Chondrocyte (in vitro differentiated cells): ENCODE data around the gene C11orf86. TPM values are rescaled to one million over a fixed set of nuclear protein-coding genes. Genes with fewer than 3 reads are reported as not detected.

Source experiments
- DNase-seq: peaks from one replicate; pipeline ENCODE4 v3.0.0; 2021; ENCODE audit warnings: mixed read lengths, low spot score
- H3K27ac Mint-ChIP-seq: one replicate; pipeline ENCODE4 v1.8.0; 2021; ENCODE audit warnings: mild to moderate bottlenecking, moderate library complexity, mixed read lengths; ENCODE audit not compliant: unreplicated experiment
- H3K27me3 Mint-ChIP-seq: 2 replicates; pipeline ENCODE4 v1.8.0; 2021; ENCODE audit warnings: low read depth, mixed read lengths
- H3K36me3 Mint-ChIP-seq: 2 replicates; pipeline ENCODE4 v1.8.0; 2021; ENCODE audit warnings: low read depth, mixed read lengths
- H3K4me1 Mint-ChIP-seq: 2 replicates; pipeline ENCODE4 v1.8.0; 2021; ENCODE audit warnings: low read depth, mild to moderate bottlenecking, mixed read lengths
- H3K4me3 Mint-ChIP-seq: one replicate; pipeline ENCODE4 v1.8.0; 2021; ENCODE audit warnings: mild to moderate bottlenecking, moderate library complexity, mixed read lengths; ENCODE audit not compliant: unreplicated experiment
- H3K9me3 Mint-ChIP-seq: 2 replicates; pipeline ENCODE4 v1.8.0; 2021; ENCODE audit warnings: low read depth, mixed read lengths
- total RNA-seq: library from RNA; stranded (reverse); gene quantifications from 3 replicates; pipeline ENCODE4 v1.2.1, GENCODE V29; 2021
- TF ChIP-seq, protein P1 (sequence below): fragments of 200-600 bp; sonication (generic); IDR thresholded peaks from 2 replicates; pipeline ENCODE4 v1.5.0; 2021; ENCODE audit warnings: antibody characterized with exemption, mild to moderate bottlenecking, moderate library complexity

The C11orf86 gene
- total RNA-seq, 1 donor from 2014 or later = not detected

DNA sequence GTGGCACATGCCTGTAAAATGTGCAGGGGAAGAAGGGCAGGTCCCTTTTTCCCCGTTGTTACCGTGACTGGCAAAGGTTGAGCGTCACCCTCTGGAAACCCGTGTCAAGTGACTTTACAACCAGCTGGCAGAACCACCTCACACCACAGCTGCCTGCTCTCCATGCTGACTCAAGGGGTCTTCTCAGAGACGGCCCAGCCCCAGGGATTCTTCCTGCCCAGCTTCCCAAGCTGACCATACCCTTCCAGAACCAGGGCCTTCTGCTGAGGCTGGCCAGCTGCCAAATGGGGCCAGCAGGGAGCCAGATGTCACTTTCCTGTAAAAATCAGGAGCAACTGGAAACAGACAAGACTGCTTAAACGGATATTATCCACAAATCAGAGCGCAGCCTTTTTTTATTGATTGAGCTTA, 23.2 kb upstream of the C11orf86 start:
- Mint-ChIP-seq H3K27me3 (no peaks in the 10 kb centered on the region), H3K4me1 (peaks cover 31% of the 10 kb centered on the region), H3K27ac (peak overlapping the region; percentile 70), H3K4me3 (no peak overlapping the region), H3K36me3 (peaks cover 3% of the 10 kb centered on the region), H3K9me3 (no peaks in the 10 kb centered on the region)
- TF ChIP-seq, protein P1, sequence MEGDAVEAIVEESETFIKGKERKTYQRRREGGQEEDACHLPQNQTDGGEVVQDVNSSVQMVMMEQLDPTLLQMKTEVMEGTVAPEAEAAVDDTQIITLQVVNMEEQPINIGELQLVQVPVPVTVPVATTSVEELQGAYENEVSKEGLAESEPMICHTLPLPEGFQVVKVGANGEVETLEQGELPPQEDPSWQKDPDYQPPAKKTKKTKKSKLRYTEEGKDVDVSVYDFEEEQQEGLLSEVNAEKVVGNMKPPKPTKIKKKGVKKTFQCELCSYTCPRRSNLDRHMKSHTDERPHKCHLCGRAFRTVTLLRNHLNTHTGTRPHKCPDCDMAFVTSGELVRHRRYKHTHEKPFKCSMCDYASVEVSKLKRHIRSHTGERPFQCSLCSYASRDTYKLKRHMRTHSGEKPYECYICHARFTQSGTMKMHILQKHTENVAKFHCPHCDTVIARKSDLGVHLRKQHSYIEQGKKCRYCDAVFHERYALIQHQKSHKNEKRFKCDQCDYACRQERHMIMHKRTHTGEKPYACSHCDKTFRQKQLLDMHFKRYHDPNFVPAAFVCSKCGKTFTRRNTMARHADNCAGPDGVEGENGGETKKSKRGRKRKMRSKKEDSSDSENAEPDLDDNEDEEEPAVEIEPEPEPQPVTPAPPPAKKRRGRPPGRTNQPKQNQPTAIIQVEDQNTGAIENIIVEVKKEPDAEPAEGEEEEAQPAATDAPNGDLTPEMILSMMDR = no peak
- no peak for DNase-seq

DNA sequence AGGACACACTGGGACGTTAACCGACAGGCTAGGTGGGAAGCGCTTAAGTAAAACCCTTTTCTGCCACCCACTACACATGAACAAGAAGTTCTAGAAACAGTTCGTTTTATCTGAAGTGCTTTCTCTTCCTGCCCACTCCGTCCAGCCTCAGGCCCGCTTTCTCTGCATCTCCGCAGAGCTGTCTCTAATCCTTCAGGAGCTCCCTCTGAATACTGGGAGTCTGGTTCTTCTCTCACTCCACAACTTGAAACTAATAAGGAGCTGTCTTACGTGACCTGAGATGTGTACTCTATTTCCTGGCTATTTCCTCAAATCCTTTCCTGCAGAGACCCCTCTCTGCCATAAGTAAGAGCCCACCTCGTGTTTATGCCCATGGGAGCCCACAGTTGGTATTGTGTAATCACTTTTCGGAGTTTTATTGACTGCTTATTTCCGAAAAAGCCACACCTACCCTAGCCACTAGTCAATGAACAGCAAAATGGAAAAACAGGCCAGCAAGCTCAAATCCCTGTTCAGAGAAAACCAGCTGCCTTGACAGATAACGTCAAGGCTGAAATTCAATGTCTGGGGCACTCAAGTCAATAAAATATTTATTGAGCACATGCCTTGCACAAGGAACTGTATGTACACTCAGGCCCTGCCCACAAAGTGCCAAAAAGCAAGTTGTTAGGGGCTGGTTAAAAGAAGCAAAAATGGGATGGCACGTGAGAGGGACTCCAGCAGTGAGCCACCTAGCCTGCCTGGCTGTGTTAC, 21.8 kb upstream of the C11orf86 start:
- H3K27ac Mint-ChIP-seq = no peak overlapping the region
- TF ChIP-seq, protein P1 = no peak
- no peak overlapping the region for H3K4me3 Mint-ChIP-seq
- DNase-seq = no peak
- peaks cover 39% of the 10 kb centered on the region for H3K4me1 Mint-ChIP-seq
- H3K27me3 Mint-ChIP-seq = no peaks in the 10 kb centered on the region
- no peaks in the 10 kb centered on the region for H3K9me3 Mint-ChIP-seq
- H3K36me3 Mint-ChIP-seq = peaks cover 2% of the 10 kb centered on the region

GRCh38 chr11:66956689-66957290, 18.3 kb upstream of the C11orf86 start:
- TF ChIP-seq, protein P1 = peak; percentile 56
- Mint-ChIP-seq H3K27me3 (no peaks in the 10 kb centered on the region), H3K36me3 (peaks cover 2% of the 10 kb centered on the region), H3K9me3 (no peaks in the 10 kb centered on the region), H3K4me3 (peak overlapping the region; percentile 75), H3K4me1 (peaks cover 31% of the 10 kb centered on the region), H3K27ac (peak overlapping the region; percentile 82)
- DNase-seq = no peak

DNA sequence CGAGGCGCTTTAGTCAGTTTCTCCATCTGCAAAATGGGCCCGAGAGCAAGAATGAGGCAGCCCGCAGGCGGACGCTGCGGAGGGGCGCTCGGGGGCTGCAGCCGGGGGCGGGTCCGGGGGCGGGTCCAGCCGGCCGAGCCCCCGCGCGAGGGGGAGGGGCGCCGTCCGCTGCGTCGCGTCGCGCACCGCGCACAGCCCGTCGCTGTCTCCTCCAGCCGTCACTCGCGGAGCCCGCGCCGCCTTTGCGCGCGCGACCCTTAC, 17.2 kb upstream of the C11orf86 start:
- Mint-ChIP-seq H3K4me1 (peaks cover 24% of the 10 kb centered on the region), H3K27ac (peak overlapping the region; percentile 87), H3K27me3 (no peaks in the 10 kb centered on the region), H3K36me3 (peaks cover 2% of the 10 kb centered on the region), H3K9me3 (no peaks in the 10 kb centered on the region), H3K4me3 (peak overlapping the region; percentile 75)
- TF ChIP-seq, protein P1 = no peak
- no peak for DNase-seq

GRCh38 chr11:66958232-66958955, 16.7 kb upstream of the C11orf86 start, which contains the start of gene PC:
TSS of gene PC (minus strand) at chr11:66958383. CDS start at chr11:66872159, 86,224 bp downstream.
- TF ChIP-seq, protein P1 = no peak
- peak; percentile 99 for DNase-seq
- H3K4me3 Mint-ChIP-seq = peak within 1 kb of the TSS; percentile 75
- H3K27me3 Mint-ChIP-seq = no peaks in the 10 kb centered on the region
- H3K9me3 Mint-ChIP-seq = no peaks in the 10 kb centered on the region
- H3K36me3 Mint-ChIP-seq = peaks cover 2% of the 10 kb centered on the region
- peaks cover 24% of the 10 kb centered on the region for H3K4me1 Mint-ChIP-seq
- peak within 1 kb of the TSS; percentile 87 for H3K27ac Mint-ChIP-seq
